SK-N-MC (cell line): ENCODE results near the gene SLC17A8.
A peak's percentile ranks its signal among the peaks of the same experiment; 100 is the strongest.

Experiments used
- DNase-seq: peaks from one replicate; pipeline ENCODE4 v3.0.0-alpha.2; 2011; ENCODE audit warnings: low read depth, low spot score
- H3K27ac ChIP-seq: fragments of 200-600 bp; sonication (generic); 2 replicates; pipeline ENCODE4 v1.5.1; 2016; ENCODE audit warnings: mixed run types
- H3K36me3 ChIP-seq: fragments of 200-600 bp; sonication (generic); 2 replicates; pipeline ENCODE4 v1.6.1; 2017; ENCODE audit warnings: antibody characterized with exemption, low read length, mixed read lengths; ENCODE audit not compliant: insufficient read depth
- H3K4me3 ChIP-seq: fragments of 200-600 bp; sonication (generic); 2 replicates; pipeline ENCODE4 v1.5.1; 2016
- H3K9ac ChIP-seq: fragments of 200-600 bp; sonication (generic); 2 replicates; pipeline ENCODE4 v1.8.0; 2017; ENCODE audit warnings: mixed run types, mixed read lengths; ENCODE audit not compliant: insufficient read length
- H3K9me3 ChIP-seq: fragments of 200-600 bp; sonication (generic); 2 replicates; pipeline ENCODE4 v1.6.1; 2017; ENCODE audit warnings: low read depth, mild to moderate bottlenecking, antibody characterized with exemption, low read length, moderate library complexity, mixed read lengths
- EZH2 ChIP-seq: fragments of 200-600 bp; sonication (generic); IDR thresholded peaks from one replicate; pipeline ENCODE4 v1.6.1; 2017; ENCODE audit warnings: antibody characterized with exemption
- FOXP2 ChIP-seq: optimal IDR thresholded peaks from 2 replicates; pipeline ENCODE3; 2011; ENCODE audit warnings: mild to moderate bottlenecking, moderate library complexity; ENCODE audit not compliant: insufficient read depth; ENCODE audit errors: extremely low read length, control extremely low read depth
- POLR2AphosphoS5 ChIP-seq: IDR thresholded peaks from 2 replicates; pipeline ENCODE4 v1.6.1; 2012; ENCODE audit warnings: mild to moderate bottlenecking, low read depth, low read length, borderline replicate concordance

Gene SLC17A8

GRCh38 chr12:100398307-100398706, 41.4 kb downstream of the SLC17A8 start:
- Histone ChIP-seq H3K9me3 (no peaks in the 10 kb centered on the region), H3K36me3 (no peaks in the 10 kb centered on the region), H3K27ac (no peak overlapping the region), H3K4me3 (no peak overlapping the region), H3K9ac (no peak overlapping the region)
- no peak for DNase-seq
- TF ChIP-seq FOXP2 (no peak), EZH2 (no peak), POLR2AphosphoS5 (no peak)

GRCh38 chr12:100399095-100399494, 42.2 kb downstream of the SLC17A8 start:
- H3K27ac ChIP-seq: no peak overlapping the region
- TF ChIP-seq FOXP2 (no peak), POLR2AphosphoS5 (no peak), EZH2 (no peak)
- H3K9ac ChIP-seq: no peak overlapping the region
- no peaks in the 10 kb centered on the region for H3K9me3 ChIP-seq
- DNase-seq: no peak
- H3K36me3 ChIP-seq: no peaks in the 10 kb centered on the region
- H3K4me3 ChIP-seq: no peak overlapping the region

- no peak overlapping the region for H3K9ac ChIP-seq
- no peak for TF ChIP-seq EZH2
- TF ChIP-seq POLR2AphosphoS5: no peak
- no peak for TF ChIP-seq FOXP2
- no peak for DNase-seq
- no peak overlapping the region for H3K27ac ChIP-seq
- no peaks in the 10 kb centered on the region for H3K36me3 ChIP-seq
- H3K9me3 ChIP-seq: no peaks in the 10 kb centered on the region
- no peak overlapping the region for H3K4me3 ChIP-seq
Measured at GRCh38 chr12:100401660-100402059, 44.8 kb downstream of the SLC17A8 start.

GRCh38 chr12:100402763-100403162, 45.9 kb downstream of the SLC17A8 start:
- H3K9ac ChIP-seq: no peak overlapping the region
- no peak for DNase-seq
- TF ChIP-seq POLR2AphosphoS5 (no peak), FOXP2 (no peak), EZH2 (no peak)
- no peak overlapping the region for H3K27ac ChIP-seq
- H3K4me3 ChIP-seq: no peak overlapping the region
- H3K9me3 ChIP-seq: no peaks in the 10 kb centered on the region
- H3K36me3 ChIP-seq: no peaks in the 10 kb centered on the region

GRCh38 chr12:100403446-100403845, 46.6 kb downstream of the SLC17A8 start:
- no peak for DNase-seq
- H3K36me3 ChIP-seq: no peaks in the 10 kb centered on the region
- H3K9me3 ChIP-seq: no peaks in the 10 kb centered on the region
- no peak overlapping the region for H3K9ac ChIP-seq
- no peak overlapping the region for H3K27ac ChIP-seq
- no peak overlapping the region for H3K4me3 ChIP-seq
- TF ChIP-seq POLR2AphosphoS5 (no peak), FOXP2 (no peak), EZH2 (no peak)

- no peak overlapping the region for H3K27ac ChIP-seq
- peak; percentile 8 for DNase-seq
- no peak overlapping the region for H3K9ac ChIP-seq
- TF ChIP-seq POLR2AphosphoS5: no peak
- no peak for TF ChIP-seq EZH2
- no peak for TF ChIP-seq FOXP2
- no peak overlapping the region for H3K4me3 ChIP-seq
- no peaks in the 10 kb centered on the region for H3K36me3 ChIP-seq
- no peaks in the 10 kb centered on the region for H3K9me3 ChIP-seq
Measured at GRCh38 chr12:100404769-100405407, 48.0 kb downstream of the SLC17A8 start.

GRCh38 chr12:100413001-100413400, 56.1 kb downstream of the SLC17A8 start:
- Histone ChIP-seq H3K27ac (no peak overlapping the region), H3K4me3 (no peak overlapping the region), H3K9ac (no peak overlapping the region), H3K9me3 (no peaks in the 10 kb centered on the region), H3K36me3 (no peaks in the 10 kb centered on the region)
- no peak for DNase-seq
- no peak for TF ChIP-seq POLR2AphosphoS5
- no peak for TF ChIP-seq FOXP2
- no peak for TF ChIP-seq EZH2

- Histone ChIP-seq H3K9me3 (no peaks in the 10 kb centered on the region), H3K36me3 (no peaks in the 10 kb centered on the region), H3K27ac (no peak overlapping the region), H3K4me3 (no peak overlapping the region), H3K9ac (no peak overlapping the region)
- DNase-seq: no peak
- TF ChIP-seq FOXP2 (no peak), POLR2AphosphoS5 (no peak), EZH2 (no peak)
Measured at GRCh38 chr12:100414739-100415138, 57.9 kb downstream of the SLC17A8 start.

- no peak overlapping the region for H3K9ac ChIP-seq
Measured at GRCh38 chr12:100422646-100423045, 65.8 kb downstream of the SLC17A8 start.

More at GRCh38 chr12:100422646-100423045, 65.8 kb downstream of the SLC17A8 start:
- TF ChIP-seq EZH2 (no peak), FOXP2 (no peak), POLR2AphosphoS5 (no peak)
- H3K36me3 ChIP-seq: no peaks in the 10 kb centered on the region
- no peaks in the 10 kb centered on the region for H3K9me3 ChIP-seq
- no peak for DNase-seq
- no peak overlapping the region for H3K4me3 ChIP-seq
- no peak overlapping the region for H3K27ac ChIP-seq
